Heart left ventricle (tissue), 16 donors: Measurements from ENCODE around the gene GHR. TPM values are rescaled to one million over a fixed set of nuclear protein-coding genes. Genes with fewer than 3 reads are reported as not detected.

Experiments used
- ATAC-seq, 4 donors: fragments of 200-7000 bp; cut with Tn5 transposase; one replicate each; pipeline ENCODE4 v1.9.1; 2020 to 2022; ENCODE audit warnings: moderate library complexity in 4 of 4, mild to moderate bottlenecking in 3 of 4, moderate number of reproducible peaks in 1 of 4
- DNase-seq, 5 donors: peaks; one replicate each; pipeline ENCODE4 v3.0.0-alpha.2; 2020
- H3K27ac ChIP-seq, 12 donors: fragments of 200-600 bp; sonication (generic) in 4 of 12; one replicate each; pipeline versions ENCODE4 v1.5.0 to v1.8.0; 2016 to 2022; ENCODE audit warnings: mild to moderate bottlenecking in 2 of 12
- H3K27me3 ChIP-seq, 9 donors: fragments of 200-600 bp; sonication (generic) in 2 of 9; one replicate each; pipeline versions ENCODE4 v1.5.1 to v1.8.0; 2016 to 2022; ENCODE audit warnings: mild to moderate bottlenecking in 3 of 9
- H3K36me3 ChIP-seq, 9 donors: fragments of 200-600 bp; sonication (generic) in 2 of 9; one replicate each; pipeline versions ENCODE4 v1.5.0 to v1.8.0; 2018 to 2022; ENCODE audit warnings: mild to moderate bottlenecking in 2 of 9
- H3K4me1 ChIP-seq, 12 donors: fragments of 200-600 bp; sonication (generic) in 4 of 12; one replicate each; pipeline versions ENCODE4 v1.5.0 to v1.8.0; 2016 to 2022; ENCODE audit warnings: mild to moderate bottlenecking in 3 of 12
- H3K4me3 ChIP-seq, 12 donors: fragments of 200-600 bp; sonication (generic) in 4 of 12; one replicate each; pipeline versions ENCODE4 v1.5.0 to v1.8.0; 2017 to 2022; ENCODE audit warnings: mild to moderate bottlenecking in 9 of 12, moderate library complexity in 4 of 12
- H3K9me3 ChIP-seq, 12 donors: fragments of 200-600 bp; sonication (generic) in 4 of 12; one replicate each; pipeline versions ENCODE4 v1.5.0 to v1.8.0; 2016 to 2022; ENCODE audit warnings: mild to moderate bottlenecking in 1 of 12
- CTCF ChIP-seq, 12 donors: fragments of 200-600 bp; sonication (generic) in 4 of 12; IDR thresholded peaks; one replicate each; pipeline versions ENCODE4 v1.5.0 to v1.8.0; 2018 to 2022; ENCODE audit warnings: antibody characterized with exemption in 12 of 12, mild to moderate bottlenecking in 5 of 12
- POLR2A ChIP-seq, 2 donors: fragments of 450-650 bp; IDR thresholded peaks; one replicate each; pipeline ENCODE4 v1.6.1; 2017; ENCODE audit warnings: antibody characterized with exemption in 2 of 2, mild to moderate bottlenecking in 2 of 2, moderate library complexity in 2 of 2
- WGBS, 4 donors: extraction: QIAGEN DNeasy Blood & Tissue Kit in 2 of 4; methylation state at CpG; one replicate each; pipeline versions ENCODE4 v1.1.5 to v1.1.7; 2013 to 2018; 5-methylcytosine and 5-hydroxymethylcytosine counted together
- intact Hi-C, 10 donors: fragments of 100-400 bp; cut with DNase I; formaldehyde crosslinking; loops; one replicate each; pipeline versions ENCODE4 v1.11.1 to v1.14.2; 2022
- polyA plus RNA-seq, 2 donors: library from polyadenylated mRNA; stranded (reverse); fragments of 200-250 nt; gene quantifications; one replicate each; pipeline ENCODE4 v1.2.3, GENCODE V29; 2013
- total RNA-seq, 9 donors: library from RNA; depleted of rRNA in 2 of 9; stranded (reverse); fragments of >200 nt in 2 of 9; fragmentation: NEBNext Ultra II Directional in 3 of 9; extraction: Animal tissue kit (Norgen Biotek cat#: 25700) in 3 of 9; gene quantifications; one replicate each; pipeline versions ENCODE4 v1.1.0 to v1.2.4, GENCODE V29; 2016 to 2023
- donor health status: ischemic (EF 13 %, LVEDD 7.1; RV severe dilation, severe dysfunction).
- donor health status: healthy with polysubstance abuse.
- donor health status: DM: no; HTN: yes; CAD: no.
- donor health status: DM: no; HTN: no; CAD: no.
- donor health status: ischemic (EF 25% LVEDD 6.9; RV normal size, moderate dysfunction).
- donor health status: ischemic (EF 25% LVEDD 5.7; RV mildly dilated, moderate dysfunction).
- donor health status: healthy.
- donor health status: DM: yes; HTN: yes; CAD: no.
- donor health status: ischemic (EF 35%, LVEDD 5.7; RV mildly dilated, moderate dysfunction).
- donor health status: nonischemic (EF 11% LVEDD 7.7; RV severe dilation, severe dysfunction).
- donor health status: DM: yes; HTN: yes; CAD: no.
- donor health status: PGD.
- donor health status: ischemic (EF 29% LVEDD 5.4; RV normal size, mild dysfunction).
- donor health status: nonischemic (EF 23%, LVEDD 6.1; RV moderate dilation, normal function).

GHR gene
- total and polyA plus RNA-seq, 11 donors: 3.4 to 23.2 (median 11.3) TPM

GRCh38 chr5:42561656-42562055 is 138.4 kb downstream of the GHR start:
- intact Hi-C loops: no loop called here
- no peak overlapping the region for H3K4me3 ChIP-seq
- no peak for ATAC-seq
- H3K4me1 ChIP-seq: peaks cover 0 to 29% (median 11%) of the 10 kb centered on the region in 12 donors
- TF ChIP-seq POLR2A (IDR thresholded peaks at IDR 0.05): no peak
- TF ChIP-seq CTCF (IDR thresholded peaks at IDR 0.05): no peak
- H3K27me3 ChIP-seq: no peaks in the 10 kb centered on the region
- H3K9me3 ChIP-seq: no peaks in the 10 kb centered on the region
- H3K27ac ChIP-seq: no peak overlapping the region
- 70 to 87% (median 75%) methylated on average over 1 of the region's 1 CpG for WGBS, 4 donors
- no peak for DNase-seq
- no peaks in the 10 kb centered on the region for H3K36me3 ChIP-seq

GRCh38 chr5:42564689-42565356 is 141.6 kb downstream of the GHR start:
- ATAC-seq: no peak
- Histone ChIP-seq H3K27ac (no peak overlapping the region), H3K36me3 (no peaks in the 10 kb centered on the region), H3K9me3 (no peaks in the 10 kb centered on the region), H3K27me3 (no peaks in the 10 kb centered on the region), H3K4me3 (no peak overlapping the region), H3K4me1 (peaks cover 4 to 42% (median 17%) of the 10 kb centered on the region in 12 donors)
- intact Hi-C loops: loop anchor here in 1 of 10 donors (5.0 kb wide), 1 partner anchor 143 kb away; the partner anchor contains the start of gene GHR
- 86 to 89% (median 87%) methylated on average over 6 of the region's 6 CpGs for WGBS, 4 donors
- TF ChIP-seq CTCF (IDR thresholded peaks at IDR 0.05) (no peak), POLR2A (IDR thresholded peaks at IDR 0.05) (no peak)
- DNase-seq: no peak

- ATAC-seq (peak; percentile 49 to 79 (median 66)), DNase-seq (peak in 1 of 5 donors; percentile 29)
- 27 to 35% (median 30%) methylated on average over 5 of the region's 5 CpGs for WGBS, 4 donors
- Histone ChIP-seq H3K4me1 (peaks cover 4 to 46% (median 21%) of the 10 kb centered on the region in 12 donors), H3K4me3 (peak overlapping the region in 7 of 12 donors; percentile 1 to 19 (median 4)), H3K27ac (peak overlapping the region in 11 of 12 donors; percentile 36 to 67 (median 54)), H3K9me3 (no peaks in the 10 kb centered on the region), H3K27me3 (no peaks in the 10 kb centered on the region), H3K36me3 (no peaks in the 10 kb centered on the region)
- intact Hi-C loops: loop anchor here in 1 of 10 donors (5.0 kb wide), 1 partner anchor 144 kb away; the partner anchor contains the start of gene GHR
- TF ChIP-seq POLR2A (IDR thresholded peaks at IDR 0.05): no peak
- no peak for TF ChIP-seq CTCF (IDR thresholded peaks at IDR 0.05)
Measured at GRCh38 chr5:42566652-42567295, 143.5 kb downstream of the GHR start.

GRCh38 chr5:42569325-42569724 is 146.1 kb downstream of the GHR start:
- WGBS, 4 donors: 85 to 91% (median 88%) methylated on average over 2 of the region's 2 CpGs
- no peak overlapping the region for H3K27ac ChIP-seq

More at GRCh38 chr5:42569325-42569724, 146.1 kb downstream of the GHR start:
- no peak for TF ChIP-seq POLR2A (IDR thresholded peaks at IDR 0.05)
- no peak for TF ChIP-seq CTCF (IDR thresholded peaks at IDR 0.05)
- intact Hi-C loops: loop anchor here in 1 of 10 donors (5.0 kb wide), 1 partner anchor 147 kb away; the partner anchor contains the start of gene GHR
- Histone ChIP-seq H3K4me1 (peaks cover 4 to 41% (median 21%) of the 10 kb centered on the region in 12 donors), H3K36me3 (peaks cover 0 to 3% (median 0%) of the 10 kb centered on the region in 9 donors), H3K4me3 (no peak overlapping the region), H3K27me3 (no peaks in the 10 kb centered on the region), H3K9me3 (no peaks in the 10 kb centered on the region)
- DNase-seq (no peak), ATAC-seq (no peak)
